GM23338 (cell line): ENCODE results near the gene DHRSX.
A peak's percentile ranks its signal among the peaks of the same experiment; 100 is the strongest.

Source experiments
- CREB1 ChIP-seq: fragments of 250-450 bp; sonication (Bioruptor Pico); IDR thresholded peaks from 2 replicates; pipeline ENCODE4 v1.5.0; 2020; ENCODE audit warnings: low read depth, mild to moderate bottlenecking, moderate library complexity
- EZH2 ChIP-seq: fragments of 200-600 bp; sonication (generic); IDR thresholded peaks from one replicate; pipeline ENCODE4 v1.8.0; 2017; ENCODE audit warnings: antibody characterized with exemption, mild to moderate bottlenecking, low read depth; ENCODE audit not compliant: unreplicated experiment
- EZH2phosphoT487 ChIP-seq: fragments of 200-600 bp; sonication (generic); IDR thresholded peaks from one replicate; pipeline ENCODE4 v1.8.1; 2018; ENCODE audit warnings: antibody characterized with exemption; ENCODE audit not compliant: unreplicated experiment
- JUNB ChIP-seq: IDR thresholded peaks from one replicate; pipeline ENCODE4 v1.6.1; 2016; ENCODE audit warnings: antibody characterized with exemption; ENCODE audit not compliant: unreplicated experiment
- POLR2AphosphoS5 ChIP-seq: IDR thresholded peaks from 2 replicates; pipeline ENCODE4 v1.6.1; 2016; ENCODE audit warnings: antibody characterized with exemption, low read depth
- ZNF114 ChIP-seq: fragments of 250-450 bp; sonication (Bioruptor Pico); IDR thresholded peaks from 2 replicates; pipeline ENCODE4 v1.5.0; 2020; ENCODE audit warnings: mild to moderate bottlenecking, moderate library complexity
- ZNF331 ChIP-seq: fragments of 250-450 bp; sonication (Bioruptor Pico); IDR thresholded peaks from 2 replicates; pipeline ENCODE4 v1.5.0; 2020; ENCODE audit warnings: low read depth, mild to moderate bottlenecking, moderate library complexity
- TF ChIP-seq, protein P1 (sequence below), 2 experiments: fragments of 200-600 bp in 1 of 2; sonication (generic) in 1 of 2; conservative IDR thresholded peaks; 2 replicates each; pipeline versions ENCODE4 v1.5.1 to v1.6.1; 2016 to 2017; ENCODE audit warnings: antibody characterized with exemption in 2 of 2, low read depth in 2 of 2, mild to moderate bottlenecking in 2 of 2, moderate library complexity in 1 of 2
- TF ChIP-seq, protein P2 (sequence below): IDR thresholded peaks from one replicate; pipeline ENCODE4 v1.6.1; 2018; ENCODE audit warnings: antibody characterized with exemption; ENCODE audit not compliant: unreplicated experiment

DNA sequence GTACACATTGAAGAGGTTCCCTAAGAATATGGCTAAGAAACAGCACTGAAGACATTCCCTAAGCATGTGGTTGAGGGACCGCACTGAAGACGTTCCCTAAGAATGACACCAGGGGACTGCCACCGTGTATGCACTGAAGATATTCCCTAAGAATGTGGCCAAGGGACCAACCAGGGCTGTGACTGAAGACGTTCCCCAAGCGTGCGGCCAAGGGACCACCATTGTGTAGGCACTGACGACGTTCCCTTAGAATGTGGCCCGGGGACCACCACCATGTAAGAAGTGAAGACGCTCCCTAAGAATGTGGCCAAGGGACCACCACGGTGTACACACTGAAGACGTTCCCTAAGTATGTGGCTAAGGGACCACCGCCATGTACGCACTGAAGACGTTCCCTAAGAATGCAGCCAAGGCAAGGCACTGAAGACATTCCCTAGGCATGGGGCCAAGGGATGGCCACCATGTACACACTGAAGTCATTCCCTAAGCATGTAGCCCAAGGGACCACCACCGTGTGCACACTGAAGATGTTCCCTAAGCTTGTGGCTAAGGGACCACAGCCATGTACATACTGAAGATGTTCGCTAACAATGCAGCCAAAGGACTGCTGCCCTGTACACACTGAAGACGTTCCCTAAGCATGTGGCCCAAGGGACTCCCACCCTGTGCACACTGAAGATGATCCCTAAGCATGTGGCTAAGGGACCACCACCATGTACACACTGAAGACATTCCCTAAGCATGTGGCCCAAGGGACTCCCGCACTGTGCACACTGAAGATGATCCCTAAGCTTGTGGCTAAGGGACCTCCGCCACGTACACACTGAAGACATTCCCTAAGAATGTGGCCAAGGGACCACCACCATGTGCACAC, 22.0 kb downstream of the DHRSX start:
- TF ChIP-seq POLR2AphosphoS5 (0 out of 2 replicates have a peak, but pooled peaks have one; percentile 24), EZH2 (no peak), CREB1 (CRISPR knock-in tag) (no peak), ZNF114 (CRISPR knock-in tag) (no peak), EZH2phosphoT487 (no peak), ZNF331 (CRISPR knock-in tag) (no peak), JUNB (peak; percentile 88)
- TF ChIP-seq, protein P1, sequence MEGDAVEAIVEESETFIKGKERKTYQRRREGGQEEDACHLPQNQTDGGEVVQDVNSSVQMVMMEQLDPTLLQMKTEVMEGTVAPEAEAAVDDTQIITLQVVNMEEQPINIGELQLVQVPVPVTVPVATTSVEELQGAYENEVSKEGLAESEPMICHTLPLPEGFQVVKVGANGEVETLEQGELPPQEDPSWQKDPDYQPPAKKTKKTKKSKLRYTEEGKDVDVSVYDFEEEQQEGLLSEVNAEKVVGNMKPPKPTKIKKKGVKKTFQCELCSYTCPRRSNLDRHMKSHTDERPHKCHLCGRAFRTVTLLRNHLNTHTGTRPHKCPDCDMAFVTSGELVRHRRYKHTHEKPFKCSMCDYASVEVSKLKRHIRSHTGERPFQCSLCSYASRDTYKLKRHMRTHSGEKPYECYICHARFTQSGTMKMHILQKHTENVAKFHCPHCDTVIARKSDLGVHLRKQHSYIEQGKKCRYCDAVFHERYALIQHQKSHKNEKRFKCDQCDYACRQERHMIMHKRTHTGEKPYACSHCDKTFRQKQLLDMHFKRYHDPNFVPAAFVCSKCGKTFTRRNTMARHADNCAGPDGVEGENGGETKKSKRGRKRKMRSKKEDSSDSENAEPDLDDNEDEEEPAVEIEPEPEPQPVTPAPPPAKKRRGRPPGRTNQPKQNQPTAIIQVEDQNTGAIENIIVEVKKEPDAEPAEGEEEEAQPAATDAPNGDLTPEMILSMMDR (conservative IDR thresholded peaks at IDR 0.05; ENCODE audit: low read depth in 2 of 2) = no peak
- TF ChIP-seq, protein P2, sequence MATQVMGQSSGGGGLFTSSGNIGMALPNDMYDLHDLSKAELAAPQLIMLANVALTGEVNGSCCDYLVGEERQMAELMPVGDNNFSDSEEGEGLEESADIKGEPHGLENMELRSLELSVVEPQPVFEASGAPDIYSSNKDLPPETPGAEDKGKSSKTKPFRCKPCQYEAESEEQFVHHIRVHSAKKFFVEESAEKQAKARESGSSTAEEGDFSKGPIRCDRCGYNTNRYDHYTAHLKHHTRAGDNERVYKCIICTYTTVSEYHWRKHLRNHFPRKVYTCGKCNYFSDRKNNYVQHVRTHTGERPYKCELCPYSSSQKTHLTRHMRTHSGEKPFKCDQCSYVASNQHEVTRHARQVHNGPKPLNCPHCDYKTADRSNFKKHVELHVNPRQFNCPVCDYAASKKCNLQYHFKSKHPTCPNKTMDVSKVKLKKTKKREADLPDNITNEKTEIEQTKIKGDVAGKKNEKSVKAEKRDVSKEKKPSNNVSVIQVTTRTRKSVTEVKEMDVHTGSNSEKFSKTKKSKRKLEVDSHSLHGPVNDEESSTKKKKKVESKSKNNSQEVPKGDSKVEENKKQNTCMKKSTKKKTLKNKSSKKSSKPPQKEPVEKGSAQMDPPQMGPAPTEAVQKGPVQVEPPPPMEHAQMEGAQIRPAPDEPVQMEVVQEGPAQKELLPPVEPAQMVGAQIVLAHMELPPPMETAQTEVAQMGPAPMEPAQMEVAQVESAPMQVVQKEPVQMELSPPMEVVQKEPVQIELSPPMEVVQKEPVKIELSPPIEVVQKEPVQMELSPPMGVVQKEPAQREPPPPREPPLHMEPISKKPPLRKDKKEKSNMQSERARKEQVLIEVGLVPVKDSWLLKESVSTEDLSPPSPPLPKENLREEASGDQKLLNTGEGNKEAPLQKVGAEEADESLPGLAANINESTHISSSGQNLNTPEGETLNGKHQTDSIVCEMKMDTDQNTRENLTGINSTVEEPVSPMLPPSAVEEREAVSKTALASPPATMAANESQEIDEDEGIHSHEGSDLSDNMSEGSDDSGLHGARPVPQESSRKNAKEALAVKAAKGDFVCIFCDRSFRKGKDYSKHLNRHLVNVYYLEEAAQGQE = no peak
